Measurements from ENCODE around the gene NUDT1.
A peak's percentile ranks its signal among the peaks of the same experiment; 100 is the strongest.

Gene NUDT1

GRCh38 chr7:2257651-2258050 lies 15.6 kb downstream of the NUDT1 start (continued):
- TF ChIP-seq PATZ1 (tag by site-specific recombination; IDR thresholded peaks at IDR 0.05) (no peak), ZNF157 (tag by site-specific recombination; IDR thresholded peaks at IDR 0.05) (no peak), ZNF37A (tag by site-specific recombination; IDR thresholded peaks at IDR 0.05) (no peak), ZNF341 (tag by site-specific recombination; IDR thresholded peaks at IDR 0.05; ENCODE audit: low read depth) (no peak), ZNF366 (tag by site-specific recombination; conservative IDR thresholded peaks at IDR 0.05) (no peak), ZNF140 (tag by site-specific recombination; IDR thresholded peaks at IDR 0.05) (no peak)

DNA sequence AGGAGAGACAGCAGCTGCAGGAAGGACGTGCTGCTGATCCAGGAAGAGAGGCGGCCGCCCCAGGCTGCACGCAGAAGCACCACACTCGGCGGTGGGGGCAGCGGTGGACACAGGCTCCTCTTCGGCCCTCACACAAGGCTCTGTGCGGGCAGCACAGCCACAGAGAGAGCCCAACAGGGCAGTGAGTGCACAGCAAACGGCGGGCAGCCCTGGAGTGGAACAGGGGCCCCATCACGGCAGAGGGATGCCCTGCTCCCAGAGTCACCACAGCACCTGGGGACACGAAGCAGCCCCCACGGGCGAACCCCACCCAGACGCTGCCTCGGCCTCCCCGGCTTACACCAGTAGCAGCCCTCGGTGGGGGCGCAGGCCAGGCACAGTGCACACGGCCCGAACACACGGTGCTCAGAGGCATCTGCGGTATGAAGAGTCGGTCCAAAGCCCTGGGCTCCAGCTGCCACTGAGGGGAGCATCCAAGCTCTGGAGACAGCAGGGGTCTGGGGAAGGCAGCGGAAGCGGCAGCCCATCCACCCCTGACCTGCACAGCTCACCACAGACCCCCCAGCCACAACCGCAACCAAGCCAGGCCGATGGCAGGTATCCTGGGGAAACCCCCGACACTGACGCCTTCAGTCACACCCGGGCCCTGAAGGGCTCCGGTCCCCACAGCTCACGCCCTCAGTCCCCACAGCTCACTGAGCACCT lies 16.8 kb downstream of the NUDT1 start:
- ChIA-PET CTCF (interaction anchor here (1.2 kb wide), 1 partner anchor 90 kb away, joined by 3 read pairs; no protein-coding TSS in a partner anchor), POLR2A (no interaction called here)
- Histone ChIP-seq H3K4me3 (ENCODE audit: low read depth, low read length) (no peak overlapping the region), H3K27ac (ENCODE audit: extremely low read depth, low read depth, low read length) (no peak overlapping the region), H3K36me3 (ENCODE audit: control insufficient read depth in 2 of 2, insufficient read depth in 1 of 2, low read length in 2 of 2) (no peaks in the 10 kb centered on the region), H3K9me3 (ENCODE audit: control insufficient read depth, insufficient read depth, low read depth, low read length) (no peaks in the 10 kb centered on the region), H3K4me1 (ENCODE audit: control insufficient read depth, insufficient read depth, low read length) (no peaks in the 10 kb centered on the region)
- TF ChIP-seq ZBTB7A (tag by site-specific recombination; IDR thresholded peaks at IDR 0.05; ENCODE audit: low read depth) (no peak), ZNF596 (tag by site-specific recombination; IDR thresholded peaks at IDR 0.05) (no peak), SCRT1 (tag by site-specific recombination; IDR thresholded peaks at IDR 0.05; ENCODE audit: borderline replicate concordance) (no peak), SCRT2 (tag by site-specific recombination; IDR thresholded peaks at IDR 0.05) (no peak), GLI4 (tag by site-specific recombination; IDR thresholded peaks at IDR 0.05) (no peak)

DNA sequence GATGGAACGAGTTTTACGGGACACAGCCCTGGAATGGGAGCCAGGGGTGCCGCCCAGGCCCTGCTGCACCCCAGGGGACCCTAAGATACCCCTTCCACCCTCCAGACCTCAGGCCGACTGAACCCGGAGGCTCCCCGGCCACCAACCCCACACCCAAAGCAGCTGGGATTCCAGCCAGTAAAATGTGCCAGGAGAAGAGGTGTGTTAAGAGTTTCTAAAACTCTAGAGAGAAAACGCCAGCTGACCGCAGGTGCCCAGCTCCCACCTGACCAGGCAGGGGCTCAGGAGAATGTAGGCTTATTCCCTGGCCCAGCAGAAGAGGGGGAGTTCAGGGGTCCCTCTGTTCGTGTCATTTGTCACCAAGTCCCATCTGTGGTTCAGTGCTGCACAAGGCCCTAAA lies 17.5 kb downstream of the NUDT1 start:
- Histone ChIP-seq H3K36me3 (ENCODE audit: control insufficient read depth in 2 of 2, insufficient read depth in 1 of 2, low read length in 2 of 2) (peaks cover 0 to 6% of the 10 kb centered on the region in 2 experiments; a peak in 1 of 3 replicates), H3K4me3 (ENCODE audit: low read depth, low read length) (no peak overlapping the region), H3K4me1 (ENCODE audit: control insufficient read depth, insufficient read depth, low read length) (no peaks in the 10 kb centered on the region), H3K27ac (ENCODE audit: extremely low read depth, low read depth, low read length) (no peak overlapping the region), H3K9me3 (ENCODE audit: control insufficient read depth, insufficient read depth, low read depth, low read length) (no peaks in the 10 kb centered on the region)
- CTCF ChIA-PET = interaction anchor here (1.2 to 1.3 kb wide), 2 partner anchors 14 to 89 kb away, joined by 3 to 5 read pairs; no protein-coding TSS in a partner anchor
- POLR2A ChIA-PET = no interaction called here
- no peak for TF ChIP-seq ZNF626 (tag by site-specific recombination; IDR thresholded peaks at IDR 0.05)

DNA sequence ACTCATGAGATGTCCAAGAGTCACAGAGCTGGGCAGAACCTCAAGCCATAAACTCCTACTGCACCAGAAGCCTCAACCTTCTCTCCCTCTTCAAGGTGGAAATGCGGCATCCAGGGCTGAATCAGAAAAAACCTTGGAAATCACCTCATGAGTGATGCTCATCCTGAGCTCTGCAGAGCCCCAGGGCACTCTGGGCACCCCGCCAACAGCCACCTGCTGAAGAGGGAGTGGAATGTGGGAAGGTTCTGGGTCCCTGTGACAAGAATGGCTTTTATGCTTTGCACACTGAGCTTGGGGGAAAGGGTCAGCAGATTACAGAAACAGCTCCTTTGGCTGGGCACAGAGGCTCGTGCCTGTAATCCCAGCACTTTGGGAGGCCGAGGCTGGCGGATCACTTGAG lies 18.8 kb downstream of the NUDT1 start:
- H3K4me3 ChIP-seq (ENCODE audit: low read depth, low read length) = no peak overlapping the region
- H3K4me1 ChIP-seq (ENCODE audit: control insufficient read depth, insufficient read depth, low read length) = no peaks in the 10 kb centered on the region
- POLR2A ChIA-PET = interaction anchor here (0.7 to 1.7 kb wide), 6 partner anchors 9 to 705 kb away, joined by 3 to 7 read pairs (median 4); partner anchors contain the start of genes EIF3B, MRM2, NUDT1 and TMEM184A
- no peaks in the 10 kb centered on the region for H3K9me3 ChIP-seq (ENCODE audit: control insufficient read depth, insufficient read depth, low read depth, low read length)
- CTCF ChIA-PET = interaction anchor here (1.1 to 1.4 kb wide), 3 partner anchors 11 to 87 kb away, joined by 3 to 6 read pairs (median 5); no protein-coding TSS in a partner anchor
- no peak for TF ChIP-seq ZNF366 (tag by site-specific recombination; conservative IDR thresholded peaks at IDR 0.05)
- no peak for TF ChIP-seq ZNF596 (tag by site-specific recombination; IDR thresholded peaks at IDR 0.05)
- no peak for TF ChIP-seq ZNF514 (tag by site-specific recombination; IDR thresholded peaks at IDR 0.05)
- peak; percentile 92 for TF ChIP-seq SCRT2 (tag by site-specific recombination; IDR thresholded peaks at IDR 0.05)
- TF ChIP-seq ZBTB17 (tag by site-specific recombination; IDR thresholded peaks at IDR 0.05) = 0 out of 2 replicates have a peak, but pooled peaks have one; percentile 13
- peaks cover 0 to 6% of the 10 kb centered on the region in 2 experiments; a peak in 1 of 3 replicates for H3K36me3 ChIP-seq (ENCODE audit: control insufficient read depth in 2 of 2, insufficient read depth in 1 of 2, low read length in 2 of 2)
- H3K27ac ChIP-seq (ENCODE audit: extremely low read depth, low read depth, low read length) = no peak overlapping the region

Measured in HEK293 (cell line).